ENCODE data around the gene COPG2. TPM values are rescaled to one million over a fixed set of nuclear protein-coding genes. Genes with fewer than 3 reads are reported as not detected.

Gene COPG2
- total RNA-seq, 2 experiments from 2014 or later = 23.8 to 25.1 TPM

DNA sequence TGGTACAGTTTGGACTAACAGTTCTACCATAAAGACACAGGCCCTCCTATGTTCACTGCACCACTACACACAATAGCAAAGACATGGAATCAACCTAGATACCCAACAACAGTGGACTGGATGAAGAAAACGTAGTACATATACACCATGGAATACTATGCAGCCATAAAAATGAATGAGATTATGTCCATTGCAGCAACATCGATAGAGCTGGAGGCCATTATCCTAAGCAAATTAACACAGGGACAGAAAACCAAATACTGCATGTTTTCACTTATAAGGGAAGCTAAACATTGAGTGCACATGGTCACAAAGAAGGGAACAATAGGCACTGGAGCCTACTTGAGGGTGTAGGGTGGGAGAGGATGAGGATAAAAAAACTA, 101.7 kb downstream of the COPG2 start:
- Mint-ChIP-seq H3K4me3 (no peak overlapping the region), H3K36me3 (ENCODE audit: low read depth) (peaks cover 16% of the 10 kb centered on the region), H3K4me1 (ENCODE audit: low read depth) (peaks cover 6% of the 10 kb centered on the region), H3K9me3 (peaks cover 20% of the 10 kb centered on the region), H3K27me3 (no peaks in the 10 kb centered on the region), H3K27ac (no peak overlapping the region)
- no peak for DNase-seq
- ChIA-PET POLR2A (no interaction called here), CTCF (no interaction called here)
- TF ChIP-seq, protein P1, sequence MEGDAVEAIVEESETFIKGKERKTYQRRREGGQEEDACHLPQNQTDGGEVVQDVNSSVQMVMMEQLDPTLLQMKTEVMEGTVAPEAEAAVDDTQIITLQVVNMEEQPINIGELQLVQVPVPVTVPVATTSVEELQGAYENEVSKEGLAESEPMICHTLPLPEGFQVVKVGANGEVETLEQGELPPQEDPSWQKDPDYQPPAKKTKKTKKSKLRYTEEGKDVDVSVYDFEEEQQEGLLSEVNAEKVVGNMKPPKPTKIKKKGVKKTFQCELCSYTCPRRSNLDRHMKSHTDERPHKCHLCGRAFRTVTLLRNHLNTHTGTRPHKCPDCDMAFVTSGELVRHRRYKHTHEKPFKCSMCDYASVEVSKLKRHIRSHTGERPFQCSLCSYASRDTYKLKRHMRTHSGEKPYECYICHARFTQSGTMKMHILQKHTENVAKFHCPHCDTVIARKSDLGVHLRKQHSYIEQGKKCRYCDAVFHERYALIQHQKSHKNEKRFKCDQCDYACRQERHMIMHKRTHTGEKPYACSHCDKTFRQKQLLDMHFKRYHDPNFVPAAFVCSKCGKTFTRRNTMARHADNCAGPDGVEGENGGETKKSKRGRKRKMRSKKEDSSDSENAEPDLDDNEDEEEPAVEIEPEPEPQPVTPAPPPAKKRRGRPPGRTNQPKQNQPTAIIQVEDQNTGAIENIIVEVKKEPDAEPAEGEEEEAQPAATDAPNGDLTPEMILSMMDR (IDR thresholded peaks at IDR 0.05) = no peak
- no peak for ATAC-seq
- intact Hi-C loops (cut with micrococcal nuclease) = no loop called here

DNA sequence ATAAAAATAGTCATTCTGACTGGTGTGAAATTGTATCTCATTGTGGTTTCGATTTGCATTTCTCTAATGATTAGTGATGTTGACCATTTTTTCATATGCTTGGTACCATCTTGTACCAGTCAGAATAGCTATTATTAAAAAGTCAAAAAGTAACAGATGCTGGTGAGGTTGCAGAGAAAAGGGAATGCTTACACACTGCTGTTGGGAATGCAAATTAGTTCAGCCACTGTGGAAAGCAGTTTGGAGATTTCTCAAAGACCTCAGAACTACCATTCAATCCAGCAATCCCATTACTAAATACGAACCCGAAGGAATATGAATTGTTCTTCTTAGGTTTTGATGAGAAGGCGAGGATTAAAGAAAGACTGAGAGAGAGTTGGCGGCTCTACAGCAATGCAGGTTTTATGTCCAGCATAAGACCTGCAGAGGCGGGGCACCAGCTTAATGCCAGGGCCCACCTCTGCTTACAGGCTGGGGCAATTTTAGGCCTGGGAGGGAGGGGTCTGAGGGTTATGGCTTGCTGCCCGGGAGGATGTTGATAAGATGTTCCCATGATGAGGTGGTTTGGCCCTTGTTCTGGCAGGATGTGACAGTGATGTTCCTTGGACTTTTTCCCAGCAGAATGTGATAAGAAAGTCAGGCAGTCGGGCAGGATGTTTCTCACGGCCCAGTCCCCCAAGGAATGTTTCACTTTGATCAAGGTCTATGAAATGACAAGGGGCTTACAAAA, 102.2 kb downstream of the COPG2 start:
- H3K9me3 Mint-ChIP-seq = peaks cover 20% of the 10 kb centered on the region
- intact Hi-C loops (cut with micrococcal nuclease) = no loop called here
- H3K4me1 Mint-ChIP-seq (ENCODE audit: low read depth) = peaks cover 6% of the 10 kb centered on the region
- CTCF ChIA-PET = no interaction called here
- TF ChIP-seq, protein P1 (IDR thresholded peaks at IDR 0.05) = no peak
- peaks cover 16% of the 10 kb centered on the region for H3K36me3 Mint-ChIP-seq (ENCODE audit: low read depth)
- H3K4me3 Mint-ChIP-seq = no peak overlapping the region
- no peak for ATAC-seq
- no peaks in the 10 kb centered on the region for H3K27me3 Mint-ChIP-seq
- no peak for DNase-seq
- H3K27ac Mint-ChIP-seq = no peak overlapping the region
- POLR2A ChIA-PET = no interaction called here

DNA sequence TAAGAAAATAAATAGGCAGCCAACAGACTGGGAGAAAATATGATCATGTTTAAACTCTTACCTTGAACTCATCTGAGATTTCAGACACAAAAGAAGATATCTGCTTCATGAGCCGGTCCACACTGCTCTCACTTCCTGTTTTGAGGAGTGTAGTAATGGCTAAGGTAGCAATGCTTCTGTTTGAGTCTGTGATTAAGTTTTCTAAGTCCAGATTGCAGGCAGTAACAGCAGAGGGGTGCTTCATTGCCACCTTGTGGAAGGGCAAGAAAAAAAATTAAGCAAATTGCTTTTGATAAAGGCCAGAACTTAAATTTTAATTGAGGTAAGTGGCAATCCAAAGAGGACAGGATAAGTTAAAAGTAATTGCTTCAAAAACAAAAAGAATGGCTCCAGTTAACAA, 107.6 kb downstream of the COPG2 start:
- Mint-ChIP-seq H3K27me3 (no peaks in the 10 kb centered on the region), H3K4me1 (ENCODE audit: low read depth) (peaks cover 2% of the 10 kb centered on the region), H3K27ac (no peak overlapping the region), H3K4me3 (no peak overlapping the region), H3K9me3 (peaks cover 8% of the 10 kb centered on the region), H3K36me3 (ENCODE audit: low read depth) (peaks cover 16% of the 10 kb centered on the region)
- TF ChIP-seq, protein P1 (IDR thresholded peaks at IDR 0.05) = peak; percentile 38
- intact Hi-C loops (cut with micrococcal nuclease) = no loop called here
- CTCF ChIA-PET = no interaction called here
- POLR2A ChIA-PET = no interaction called here
- DNase-seq (peak; percentile 8), ATAC-seq (peak; percentile 39)

DNA sequence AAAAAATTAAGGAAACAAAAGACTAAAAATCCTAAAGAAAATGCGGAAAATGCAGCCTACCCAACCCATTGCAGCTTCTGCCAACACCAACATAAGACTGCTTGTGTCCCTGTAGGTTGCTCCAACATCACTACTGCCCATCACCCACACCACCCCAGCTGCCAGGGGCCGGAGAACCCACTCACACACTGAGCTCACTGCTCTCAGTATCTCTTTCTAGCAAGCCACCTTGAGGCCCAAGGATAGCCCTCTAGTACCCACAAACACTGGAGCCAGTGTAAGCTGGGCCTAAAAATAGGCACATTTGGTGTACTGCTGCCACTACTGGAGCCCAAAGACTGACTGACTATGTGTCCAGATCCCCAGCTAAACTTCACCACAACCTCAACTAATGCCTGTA, 109.4 kb downstream of the COPG2 start:
- POLR2A ChIA-PET = no interaction called here
- Mint-ChIP-seq H3K36me3 (ENCODE audit: low read depth) (peaks cover 10% of the 10 kb centered on the region), H3K4me3 (no peak overlapping the region), H3K27me3 (no peaks in the 10 kb centered on the region), H3K27ac (no peak overlapping the region), H3K9me3 (no peaks in the 10 kb centered on the region), H3K4me1 (ENCODE audit: low read depth) (peaks cover 2% of the 10 kb centered on the region)
- ATAC-seq = no peak
- no peak for DNase-seq
- intact Hi-C loops (cut with micrococcal nuclease) = no loop called here
- CTCF ChIA-PET = no interaction called here
- TF ChIP-seq, protein P1 (IDR thresholded peaks at IDR 0.05) = no peak

DNA sequence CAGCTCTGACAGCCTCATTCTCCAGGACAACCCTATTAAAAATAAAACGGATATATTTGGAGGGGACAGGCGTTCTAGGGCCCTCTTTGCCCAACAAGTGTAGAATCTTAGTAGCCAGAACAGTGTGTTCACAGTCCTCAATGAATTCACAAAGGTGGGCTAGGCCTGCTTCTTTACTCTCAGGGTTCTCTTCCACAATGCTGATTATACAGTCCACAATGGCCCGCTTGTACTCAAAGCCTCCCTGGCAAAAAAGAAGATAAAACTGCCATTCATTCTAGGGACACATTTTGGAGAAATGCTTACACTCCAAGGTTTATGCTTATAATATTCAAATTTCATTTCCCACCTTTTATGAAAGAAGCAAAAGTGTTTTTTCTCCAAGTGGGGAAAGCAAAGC, 114.1 kb downstream of the COPG2 start:
- CTCF ChIA-PET = no interaction called here
- intact Hi-C loops (cut with micrococcal nuclease) = no loop called here

More for the DNA sequence above, 114.1 kb downstream of the COPG2 start:
- Mint-ChIP-seq H3K36me3 (ENCODE audit: low read depth) (peaks cover 5% of the 10 kb centered on the region), H3K9me3 (no peaks in the 10 kb centered on the region), H3K4me1 (ENCODE audit: low read depth) (no peaks in the 10 kb centered on the region), H3K4me3 (no peak overlapping the region), H3K27ac (no peak overlapping the region), H3K27me3 (no peaks in the 10 kb centered on the region)
- TF ChIP-seq, protein P1 (IDR thresholded peaks at IDR 0.05) = no peak
- DNase-seq (no peak), ATAC-seq (no peak)
- POLR2A ChIA-PET = no interaction called here

Data from activated CD8-positive, alpha-beta T cell treated with anti-CD3 and anti-CD28 coated beads for 36 hours (primary cell).